MCF 10A (cell line): ENCODE results near the gene SUSD2. TPM values are rescaled to one million over a fixed set of nuclear protein-coding genes. Genes with fewer than 3 reads are reported as not detected.

Experiments used
- BruUV-seq: library from RNA; stranded (reverse); fragments of 400-500 nt; replicated peaks from 2 replicates; lab custom pipeline; 2021; lab: Mats Ljungman, UMichigan
- CTCF ChIA-PET: fragments of 300-600 bp; sonication (Branson Sonifier 250); formaldehyde crosslinking; extraction: SDS; loops from one replicate; lab custom pipeline; 2021; ENCODE audit warnings: antibody characterized with exemption, inconsistent platforms; lab: Yijun Ruan, JAX
- POLR2A ChIA-PET: fragments of 300-600, 350-650 bp; sonication (Branson Sonifier 250); formaldehyde crosslinking; extraction: SDS; loops from one replicate; lab custom pipeline; 2020; ENCODE audit warnings: antibody characterized with exemption, inconsistent platforms; lab: Yijun Ruan, JAX
- DNase-seq: peaks from one replicate; pipeline ENCODE4 v3.0.0-alpha.2; 2018; ENCODE audit not compliant: unreplicated experiment
- H3K27ac Mint-ChIP-seq: one replicate; pipeline ENCODE4 v1.8.0; 2022; ENCODE audit warnings: mild to moderate bottlenecking, low read depth, mixed read lengths; ENCODE audit not compliant: unreplicated experiment
- H3K27me3 Mint-ChIP-seq: one replicate; pipeline ENCODE4 v1.8.0; 2022; ENCODE audit warnings: mixed read lengths; ENCODE audit not compliant: insufficient read depth, unreplicated experiment
- H3K36me3 Mint-ChIP-seq: one replicate; pipeline ENCODE4 v1.8.0; 2022; ENCODE audit warnings: mild to moderate bottlenecking, moderate library complexity, mixed read lengths; ENCODE audit not compliant: insufficient read depth, unreplicated experiment
- H3K4me1 Mint-ChIP-seq: one replicate; pipeline ENCODE4 v1.8.0; 2022; ENCODE audit warnings: mixed read lengths; ENCODE audit not compliant: insufficient read depth, unreplicated experiment
- H3K4me3 Mint-ChIP-seq: one replicate; pipeline ENCODE4 v1.8.0; 2022; ENCODE audit warnings: mild to moderate bottlenecking, moderate library complexity, mixed read lengths; ENCODE audit not compliant: unreplicated experiment
- H3K9me3 Mint-ChIP-seq: one replicate; pipeline ENCODE4 v1.8.0; 2022; ENCODE audit warnings: mixed read lengths; ENCODE audit not compliant: unreplicated experiment
- intact Hi-C: fragments of 100-400 bp; cut with micrococcal nuclease; formaldehyde crosslinking; loops from 2 replicates; pipeline ENCODE4 v1.14.1; 2022
- total RNA-seq: library from RNA; stranded (reverse); gene quantifications from 2 replicates; pipeline ENCODE4 v1.2.3, GENCODE V29; 2022
- TF ChIP-seq, protein P1 (sequence below): fragments of 200-600 bp; IDR thresholded peaks from one replicate; pipeline ENCODE4 v1.8.0; 2022; ENCODE audit warnings: antibody characterized with exemption, mild to moderate bottlenecking; ENCODE audit not compliant: unreplicated experiment

Gene SUSD2
- total RNA-seq, 1 experiment from 2014 or later = 32.8 TPM

DNA sequence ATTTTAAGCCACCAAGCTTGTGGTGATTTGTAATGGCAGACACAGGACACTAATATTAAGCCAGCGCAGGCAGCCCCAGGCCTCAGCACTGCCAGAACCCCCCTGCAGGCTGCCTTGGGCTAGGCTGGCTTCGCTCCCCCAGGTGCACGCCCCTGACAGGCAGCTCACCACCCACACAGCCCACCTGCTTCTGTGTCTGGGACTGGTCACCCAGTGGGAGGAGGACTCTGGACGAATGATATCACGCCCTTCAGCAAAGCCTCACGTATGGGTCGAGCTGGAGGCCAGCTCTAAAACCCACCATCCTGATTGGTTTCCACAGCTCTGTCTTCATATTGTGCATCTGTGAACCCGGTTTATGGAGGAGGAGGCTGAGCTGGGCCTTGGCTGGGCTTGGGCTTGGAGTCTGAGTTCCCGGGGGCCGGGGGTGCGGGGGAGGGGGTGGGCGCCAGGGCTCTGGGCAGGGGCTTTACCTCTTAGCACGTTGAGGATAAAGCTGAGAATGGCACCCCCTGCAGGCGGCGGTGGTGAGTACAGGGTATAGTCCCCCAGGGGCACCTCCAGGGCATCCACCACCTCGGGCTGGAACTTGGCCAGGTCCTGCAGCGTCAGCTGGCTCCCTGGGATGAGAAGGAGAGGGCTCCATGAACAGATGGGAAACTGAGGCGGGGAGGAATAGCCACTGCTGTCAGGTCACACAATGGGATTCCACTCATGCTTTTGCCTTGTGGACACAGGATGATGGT, 49.8 kb downstream of the SUSD2 start:
- Mint-ChIP-seq H3K4me1 (no peaks in the 10 kb centered on the region), H3K4me3 (no peak overlapping the region), H3K9me3 (no peaks in the 10 kb centered on the region), H3K36me3 (peaks cover 17% of the 10 kb centered on the region), H3K27ac (no peak overlapping the region), H3K27me3 (no peaks in the 10 kb centered on the region)
- CTCF ChIA-PET = interaction anchor here (1.5 kb wide), 1 partner anchor 42 kb away, joined by 6 read pairs; no protein-coding TSS in a partner anchor
- POLR2A ChIA-PET = interaction anchor here (0.9 kb wide), 1 partner anchor 23 kb away, joined by 4 read pairs; no protein-coding TSS in a partner anchor
- DNase-seq = no peak
- intact Hi-C loops = no loop called here
- BruUV-seq = no TSS peak
- TF ChIP-seq, protein P1, sequence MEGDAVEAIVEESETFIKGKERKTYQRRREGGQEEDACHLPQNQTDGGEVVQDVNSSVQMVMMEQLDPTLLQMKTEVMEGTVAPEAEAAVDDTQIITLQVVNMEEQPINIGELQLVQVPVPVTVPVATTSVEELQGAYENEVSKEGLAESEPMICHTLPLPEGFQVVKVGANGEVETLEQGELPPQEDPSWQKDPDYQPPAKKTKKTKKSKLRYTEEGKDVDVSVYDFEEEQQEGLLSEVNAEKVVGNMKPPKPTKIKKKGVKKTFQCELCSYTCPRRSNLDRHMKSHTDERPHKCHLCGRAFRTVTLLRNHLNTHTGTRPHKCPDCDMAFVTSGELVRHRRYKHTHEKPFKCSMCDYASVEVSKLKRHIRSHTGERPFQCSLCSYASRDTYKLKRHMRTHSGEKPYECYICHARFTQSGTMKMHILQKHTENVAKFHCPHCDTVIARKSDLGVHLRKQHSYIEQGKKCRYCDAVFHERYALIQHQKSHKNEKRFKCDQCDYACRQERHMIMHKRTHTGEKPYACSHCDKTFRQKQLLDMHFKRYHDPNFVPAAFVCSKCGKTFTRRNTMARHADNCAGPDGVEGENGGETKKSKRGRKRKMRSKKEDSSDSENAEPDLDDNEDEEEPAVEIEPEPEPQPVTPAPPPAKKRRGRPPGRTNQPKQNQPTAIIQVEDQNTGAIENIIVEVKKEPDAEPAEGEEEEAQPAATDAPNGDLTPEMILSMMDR = peak; percentile 36

DNA sequence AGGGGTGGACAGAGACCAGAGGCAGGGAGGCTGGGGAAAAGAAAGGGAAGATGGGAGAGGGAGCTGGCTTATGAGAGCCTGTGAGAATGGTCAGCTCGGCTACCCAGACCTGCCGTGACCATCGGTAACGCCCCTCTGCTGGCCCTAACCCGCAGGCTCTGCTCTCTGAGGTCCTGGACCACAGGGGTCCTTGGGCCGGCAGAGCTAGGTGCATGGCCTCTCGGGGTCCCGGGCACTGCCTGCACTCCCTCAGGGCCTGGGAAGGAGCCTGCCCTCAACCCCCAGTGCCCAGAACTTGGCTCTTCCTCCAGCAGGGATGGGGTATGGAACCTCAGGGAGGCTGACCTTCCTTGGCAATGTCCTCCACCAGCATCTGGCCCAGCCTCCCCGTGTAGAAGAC, 50.4 kb downstream of the SUSD2 start:
- Mint-ChIP-seq H3K36me3 (peaks cover 19% of the 10 kb centered on the region), H3K9me3 (no peaks in the 10 kb centered on the region), H3K4me3 (no peak overlapping the region), H3K27ac (no peak overlapping the region), H3K4me1 (no peaks in the 10 kb centered on the region), H3K27me3 (no peaks in the 10 kb centered on the region)
- DNase-seq = no peak
- TF ChIP-seq, protein P1 = no peak
- POLR2A ChIA-PET = interaction anchor here (0.9 kb wide), 1 partner anchor 24 kb away, joined by 4 read pairs; no protein-coding TSS in a partner anchor
- BruUV-seq = no TSS peak
- CTCF ChIA-PET = interaction anchor here (0.9 to 1.5 kb wide), 2 partner anchors 41 to 42 kb away, joined by 3 to 6 read pairs; no protein-coding TSS in a partner anchor
- intact Hi-C loops = no loop called here

DNA sequence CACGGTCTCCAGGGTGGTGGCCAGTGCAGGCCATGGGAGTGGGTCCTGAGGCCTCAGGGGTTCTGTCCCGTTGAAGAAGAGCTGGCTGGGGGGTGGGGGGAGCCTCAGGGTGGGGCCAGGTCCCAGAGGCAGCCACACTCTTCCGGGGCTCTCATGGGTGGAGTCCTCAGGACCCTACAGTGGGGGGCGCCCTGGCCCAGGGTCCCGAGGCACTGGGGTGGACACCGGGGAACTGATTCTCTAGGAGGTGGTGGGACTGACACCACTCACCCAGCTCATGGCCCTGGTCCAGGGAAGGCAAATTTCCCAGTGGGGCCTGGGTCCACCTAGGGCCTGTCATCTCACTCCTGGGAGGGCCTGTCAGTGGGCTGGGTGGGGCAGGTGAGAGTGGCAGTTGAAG, 50.8 kb downstream of the SUSD2 start:
- ChIA-PET CTCF (interaction anchor here (0.6 to 1.5 kb wide), 3 partner anchors 42 to 382 kb away, joined by 3 to 6 read pairs (median 3); no protein-coding TSS in a partner anchor), POLR2A (no interaction called here)
- intact Hi-C loops = no loop called here
- Mint-ChIP-seq H3K27me3 (no peaks in the 10 kb centered on the region), H3K27ac (no peak overlapping the region), H3K4me3 (no peak overlapping the region), H3K36me3 (peaks cover 18% of the 10 kb centered on the region), H3K9me3 (no peaks in the 10 kb centered on the region), H3K4me1 (no peaks in the 10 kb centered on the region)
- TF ChIP-seq, protein P1 = no peak
- BruUV-seq = no TSS peak
- DNase-seq = no peak

DNA sequence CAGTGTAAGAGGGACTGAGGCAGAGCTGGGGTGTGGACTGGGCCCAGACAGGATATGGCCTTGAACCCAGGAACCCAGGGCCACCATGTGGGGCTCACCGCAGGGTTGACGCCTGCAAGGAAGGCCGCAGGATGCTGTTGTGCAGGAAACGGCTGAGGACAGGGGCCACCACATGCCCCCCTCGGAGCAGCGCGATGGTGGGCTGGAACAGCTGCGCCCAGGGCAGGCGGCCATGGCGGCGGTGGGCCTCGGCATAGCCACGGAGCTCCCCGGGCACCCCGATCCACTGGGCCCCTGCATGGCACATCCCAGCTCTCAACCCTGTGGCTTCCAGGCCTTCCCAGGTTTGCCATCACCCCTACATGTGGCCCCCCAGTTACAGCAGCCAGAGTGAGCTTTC, 51.4 kb downstream of the SUSD2 start:
- intact Hi-C loops = no loop called here
- POLR2A ChIA-PET = no interaction called here
- TF ChIP-seq, protein P1 = no peak
- Mint-ChIP-seq H3K4me1 (no peaks in the 10 kb centered on the region), H3K36me3 (peaks cover 12% of the 10 kb centered on the region), H3K27ac (no peak overlapping the region), H3K9me3 (no peaks in the 10 kb centered on the region), H3K4me3 (no peak overlapping the region), H3K27me3 (no peaks in the 10 kb centered on the region)
- DNase-seq = no peak
- no TSS peak for BruUV-seq
- CTCF ChIA-PET = interaction anchor here (0.6 to 1.5 kb wide), 2 partner anchors 43 to 383 kb away, joined by 3 to 6 read pairs; no protein-coding TSS in a partner anchor
